GM10248 (cell line): ENCODE measurements around the gene TMEM18.

Experiments
- CTCF ChIA-PET: fragments of 300-600 bp; sonication (Branson Sonifier 250); formaldehyde crosslinking; extraction: SDS; loops from one replicate; lab custom pipeline; 2021; ENCODE audit warnings: antibody characterized with exemption; lab: Yijun Ruan, JAX
- POLR2A ChIA-PET: fragments of 350-650 bp; sonication (Branson Sonifier 250); formaldehyde crosslinking; extraction: SDS; loops from one replicate; lab custom pipeline; 2020; ENCODE audit warnings: antibody characterized with exemption; lab: Yijun Ruan, JAX
- DNase-seq: peaks from one replicate; pipeline ENCODE4 v3.0.0; 2012; ENCODE audit errors: extremely low spot score
- TF ChIP-seq, protein P1 (sequence below): IDR thresholded peaks from 2 replicates; pipeline ENCODE4 v1.5.1; 2012; ENCODE audit warnings: mild to moderate bottlenecking, low read depth; ENCODE audit errors: extremely low read depth, missing control alignments, control extremely low read depth

Gene TMEM18

DNA sequence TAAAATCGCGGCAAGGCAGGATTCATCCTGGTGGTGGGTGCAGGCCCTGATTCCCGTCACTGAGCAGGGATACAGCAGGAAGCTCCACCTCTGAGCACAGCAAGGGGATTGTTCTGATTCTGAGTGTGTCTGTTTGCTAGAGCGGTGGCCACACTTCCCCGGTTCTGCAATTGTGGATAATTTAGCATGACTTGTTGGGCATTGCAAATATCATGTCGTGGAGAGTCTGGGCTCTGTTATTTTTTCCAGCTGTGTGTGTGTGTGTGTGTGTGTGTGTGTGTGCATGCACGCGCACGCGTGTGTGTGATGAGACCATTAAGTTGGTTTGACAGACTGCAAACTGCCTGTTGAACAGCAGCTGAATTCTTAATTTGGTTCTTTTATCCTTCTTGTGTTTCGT, 4.1 kb upstream of the TMEM18 start:
- ChIA-PET POLR2A (no interaction called here), CTCF (interaction anchor here (1.3 kb wide), 1 partner anchor 25 kb away, joined by 3 read pairs; no protein-coding TSS in a partner anchor)
- DNase-seq = no peak
- TF ChIP-seq, protein P1, sequence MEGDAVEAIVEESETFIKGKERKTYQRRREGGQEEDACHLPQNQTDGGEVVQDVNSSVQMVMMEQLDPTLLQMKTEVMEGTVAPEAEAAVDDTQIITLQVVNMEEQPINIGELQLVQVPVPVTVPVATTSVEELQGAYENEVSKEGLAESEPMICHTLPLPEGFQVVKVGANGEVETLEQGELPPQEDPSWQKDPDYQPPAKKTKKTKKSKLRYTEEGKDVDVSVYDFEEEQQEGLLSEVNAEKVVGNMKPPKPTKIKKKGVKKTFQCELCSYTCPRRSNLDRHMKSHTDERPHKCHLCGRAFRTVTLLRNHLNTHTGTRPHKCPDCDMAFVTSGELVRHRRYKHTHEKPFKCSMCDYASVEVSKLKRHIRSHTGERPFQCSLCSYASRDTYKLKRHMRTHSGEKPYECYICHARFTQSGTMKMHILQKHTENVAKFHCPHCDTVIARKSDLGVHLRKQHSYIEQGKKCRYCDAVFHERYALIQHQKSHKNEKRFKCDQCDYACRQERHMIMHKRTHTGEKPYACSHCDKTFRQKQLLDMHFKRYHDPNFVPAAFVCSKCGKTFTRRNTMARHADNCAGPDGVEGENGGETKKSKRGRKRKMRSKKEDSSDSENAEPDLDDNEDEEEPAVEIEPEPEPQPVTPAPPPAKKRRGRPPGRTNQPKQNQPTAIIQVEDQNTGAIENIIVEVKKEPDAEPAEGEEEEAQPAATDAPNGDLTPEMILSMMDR = no peak

DNA sequence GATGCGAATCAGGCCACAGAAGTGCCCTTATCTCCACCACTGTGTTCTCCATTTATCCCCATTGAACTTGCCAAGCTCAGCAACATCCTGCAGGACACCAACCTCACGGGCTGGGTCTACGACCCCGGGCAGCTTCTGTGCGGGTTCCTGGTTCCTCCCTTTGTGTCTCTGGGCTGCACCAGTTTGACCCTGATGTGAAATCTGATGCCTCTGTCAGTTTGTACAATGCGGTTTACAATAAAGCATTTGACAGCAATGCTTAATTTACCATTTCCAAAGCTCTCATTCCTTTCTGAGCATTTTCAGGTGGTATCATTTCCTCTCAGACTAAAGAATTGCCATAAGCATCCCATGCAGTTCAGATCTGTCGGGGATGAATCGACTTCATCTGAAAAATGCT, 3.3 kb upstream of the TMEM18 start:
- ChIA-PET CTCF (no interaction called here), POLR2A (no interaction called here)
- TF ChIP-seq, protein P1 = no peak
- no peak for DNase-seq

DNA sequence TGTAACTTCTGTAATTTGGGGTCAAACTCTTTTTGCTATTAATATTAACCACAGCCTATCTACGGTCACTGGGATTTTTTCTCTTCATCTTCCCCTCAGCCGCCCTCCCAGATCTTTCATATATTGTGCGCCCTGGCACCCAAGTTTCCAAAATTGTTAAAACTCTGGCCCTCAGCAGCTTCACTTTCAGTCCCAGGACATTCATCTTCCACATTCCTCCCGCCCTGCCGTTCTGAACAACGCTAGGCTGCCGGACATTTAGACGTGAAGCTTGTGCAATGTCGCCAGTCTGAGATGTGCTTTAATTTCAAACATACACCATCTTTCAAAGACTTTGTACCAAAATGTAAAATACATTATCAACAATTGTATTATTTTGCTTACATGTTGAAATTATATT, 1.8 kb upstream of the TMEM18 start:
- POLR2A ChIA-PET = no interaction called here
- CTCF ChIA-PET = interaction anchor here (1.2 to 1.4 kb wide), 2 partner anchors 35 to 61 kb away, joined by 3 read pairs; no protein-coding TSS in a partner anchor
- no peak for DNase-seq
- TF ChIP-seq, protein P1 = no peak

DNA sequence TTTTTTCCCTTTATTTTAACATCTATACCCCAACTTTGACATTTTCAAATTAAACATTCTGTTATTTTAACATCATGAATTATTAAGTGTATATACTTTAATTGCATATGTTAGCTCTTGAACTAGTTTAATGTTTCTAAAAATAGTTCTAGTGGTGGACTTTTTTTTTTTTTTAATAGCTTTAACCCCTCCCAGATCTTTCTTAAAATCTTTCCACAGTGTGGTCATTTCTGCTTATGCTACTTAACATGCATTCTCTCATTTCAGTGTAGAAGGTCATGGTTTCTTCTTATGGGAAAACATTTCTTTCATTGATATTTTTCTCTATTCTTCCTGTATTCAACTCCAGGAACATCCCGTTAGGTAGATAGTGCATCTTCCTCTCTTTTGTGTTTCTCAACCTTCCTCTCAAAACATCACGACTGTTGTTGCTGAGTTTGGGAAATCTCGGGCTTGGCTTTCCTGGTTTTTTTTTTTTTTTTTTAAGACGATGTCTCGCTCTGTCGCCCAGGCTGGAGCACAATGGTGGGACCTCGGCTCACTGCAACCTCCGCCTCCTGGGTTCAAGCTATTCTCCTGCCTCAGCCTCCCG, 849 bp upstream of the TMEM18 start:
- CTCF ChIA-PET = interaction anchor here (1.1 to 1.2 kb wide), 2 partner anchors 37 to 62 kb away, joined by 3 read pairs; no protein-coding TSS in a partner anchor
- POLR2A ChIA-PET = interaction anchor here (0.7 kb wide), 1 partner anchor 17 kb away, joined by 6 read pairs; no protein-coding TSS in a partner anchor

GRCh38 chr2:676647-677055, 555 bp downstream of the TMEM18 start:
- peak; percentile 98 for DNase-seq
- ChIA-PET CTCF (interaction anchor here (0.9 to 1.6 kb wide), 6 partner anchors 18 to 63 kb away, joined by 3 to 9 read pairs (median 4); no protein-coding TSS in a partner anchor), POLR2A (no interaction called here)
- TF ChIP-seq, protein P1 = no peak

More for the DNA sequence above, 849 bp upstream of the TMEM18 start:
- DNase-seq = no peak
- TF ChIP-seq, protein P1 = no peak

- TF ChIP-seq, protein P1 = peak; percentile 15
- ChIA-PET POLR2A (no interaction called here), CTCF (interaction anchor here (0.9 to 1.6 kb wide), 6 partner anchors 18 to 64 kb away, joined by 3 to 9 read pairs (median 4); no protein-coding TSS in a partner anchor)
- DNase-seq = peak; percentile 47
Measured at GRCh38 chr2:675982-676646, 1.1 kb downstream of the TMEM18 start.
